SK-N-SH (cell line): ENCODE measurements around the gene ADGRB2. TPM values are rescaled to one million over a fixed set of nuclear protein-coding genes. Genes with fewer than 3 reads are reported as not detected.

ENCODE experiments used
- CTCF ChIA-PET: fragments of 300-600, 350-600 bp; formaldehyde crosslinking; extraction: SDS; loops from one replicate; lab custom pipeline; 2021; lab: Yijun Ruan, JAX
- POLR2A ChIA-PET: fragments of 350-600 bp; sonication (Branson Sonifier 250); formaldehyde crosslinking; extraction: SDS; loops from one replicate; lab custom pipeline; 2020; ENCODE audit warnings: antibody characterized with exemption, inconsistent platforms; lab: Yijun Ruan, JAX
- DNase-seq: peaks from one replicate; pipeline ENCODE4 v3.0.0; 2012
- H2AFZ ChIP-seq: fragments of 200-600 bp; sonication (generic); 2 replicates; pipeline ENCODE4 v1.8.1; 2016; ENCODE audit warnings: antibody characterized with exemption, mild to moderate bottlenecking, low read depth
- H3F3A ChIP-seq: fragments of 200-600 bp; sonication (generic); replicated peaks from 2 replicates; pipeline ENCODE3; 2016; ENCODE audit warnings: antibody characterized with exemption, mild to moderate bottlenecking; ENCODE audit not compliant: insufficient read depth
- H3K27ac ChIP-seq, 2 experiments: fragments of 200-500 bp in 1 of 2; fragments of 200-600 bp in 1 of 2; sonication (Bioruptor generic) in 1 of 2; sonication (generic), shearing (Covaris generic) in 1 of 2; 2 replicates each; pipeline versions ENCODE4 v1.5.1 to v1.6.1; 2014 to 2016; ENCODE audit warnings: low read depth in 2 of 2, inconsistent platforms in 1 of 2, low read length in 1 of 2, mild to moderate bottlenecking in 1 of 2, mixed read lengths in 1 of 2
- H3K27me3 ChIP-seq: fragments of 200-600 bp; sonication (generic), shearing (Covaris generic); 2 replicates; pipeline ENCODE4 v1.6.1; 2016; ENCODE audit warnings: mixed run types; ENCODE audit not compliant: insufficient read depth
- H3K36me3 ChIP-seq, 2 experiments: fragments of 200-500 bp in 1 of 2; fragments of 200-600 bp in 1 of 2; sonication (Bioruptor generic) in 1 of 2; sonication (generic) in 1 of 2; replicated peaks in 1 of 2; 2 replicates each; pipeline versions ENCODE3 to v1.5.1; 2014 to 2016; ENCODE audit warnings: low read length in 1 of 2, mild to moderate bottlenecking in 1 of 2; ENCODE audit not compliant: insufficient read depth in 2 of 2, control insufficient read depth in 1 of 2
- H3K4me1 ChIP-seq, 2 experiments: fragments of 200-500 bp in 1 of 2; fragments of 200-600 bp in 1 of 2; sonication (Bioruptor generic) in 1 of 2; sonication (generic), shearing (Covaris generic) in 1 of 2; 2 replicates each; pipeline versions ENCODE4 v1.5.1 to v1.6.1; 2014 to 2016; ENCODE audit warnings: low read depth in 1 of 2, low read length in 1 of 2, mixed run types in 1 of 2; ENCODE audit not compliant: insufficient read depth in 2 of 2, control insufficient read depth in 1 of 2
- H3K4me2 ChIP-seq: fragments of 200-600 bp; sonication (generic), shearing (Covaris generic); 2 replicates; pipeline ENCODE4 v1.6.1; 2017; ENCODE audit warnings: mixed run types
- H3K4me3 ChIP-seq, 2 experiments: fragments of 200-500 bp in 1 of 2; fragments of 200-600 bp in 1 of 2; sonication (Bioruptor generic) in 1 of 2; sonication (generic), shearing (Covaris generic) in 1 of 2; 2 replicates each; pipeline versions ENCODE4 v1.5.1 to v1.8.1; 2014 to 2016; ENCODE audit warnings: low read depth in 2 of 2, inconsistent platforms in 1 of 2, low read length in 1 of 2, mild to moderate bottlenecking in 1 of 2, mixed read lengths in 1 of 2, moderate library complexity in 1 of 2
- H3K79me2 ChIP-seq: fragments of 200-600 bp; sonication (generic); 2 replicates; pipeline ENCODE4 v1.8.1; 2017; ENCODE audit warnings: mild to moderate bottlenecking; ENCODE audit not compliant: insufficient read depth
- H3K9ac ChIP-seq: fragments of 200-600 bp; sonication (generic); 2 replicates; pipeline ENCODE4 v1.6.1; 2017; ENCODE audit warnings: mixed run types
- H3K9me2 ChIP-seq: fragments of 200-600 bp; sonication (generic); 2 replicates; pipeline ENCODE4 v1.6.1; 2017; ENCODE audit warnings: mixed run types
- H3K9me3 ChIP-seq: fragments of 200-600 bp; sonication (generic); 2 replicates; pipeline ENCODE4 v1.6.1; 2017; ENCODE audit warnings: mixed run types, mild to moderate bottlenecking, moderate library complexity
- H4K20me1 ChIP-seq: fragments of 200-600 bp; sonication (generic); 2 replicates; pipeline ENCODE4 v1.6.1; 2017; ENCODE audit warnings: mild to moderate bottlenecking, mixed run types; ENCODE audit not compliant: insufficient read depth
- CHD2 ChIP-seq: fragments of 150-350 bp; IDR thresholded peaks from 2 replicates; pipeline ENCODE4 v1.6.1; 2018; ENCODE audit warnings: low read length; ENCODE audit not compliant: partially characterized antibody
- CTCF ChIP-seq: fragments of 200-600 bp; sonication (generic); IDR thresholded peaks from 2 replicates; pipeline ENCODE4 v1.6.1; 2017; ENCODE audit warnings: antibody characterized with exemption, mild to moderate bottlenecking, moderate library complexity
- ELF1 ChIP-seq: IDR thresholded peaks from 2 replicates; pipeline ENCODE4 v1.4.0; 2012
- EP300 ChIP-seq, 2 experiments: IDR thresholded peaks; 2 replicates each; pipeline versions ENCODE4 v1.4.0 to v1.6.1; 2012; ENCODE audit warnings: borderline replicate concordance in 1 of 2, low read depth in 1 of 2, low read length in 1 of 2
- FOSL2 ChIP-seq: IDR thresholded peaks from 2 replicates; pipeline ENCODE4 v1.4.0; 2012; ENCODE audit warnings: low read depth, mild to moderate bottlenecking, moderate library complexity, borderline replicate concordance
- FOXM1 ChIP-seq: IDR thresholded peaks from 2 replicates; pipeline ENCODE4 v1.4.0; 2012; ENCODE audit warnings: low read depth, mild to moderate bottlenecking
- MAX ChIP-seq: IDR thresholded peaks from 2 replicates; pipeline ENCODE4 v1.4.0; 2012; ENCODE audit warnings: low read depth
- MXI1 ChIP-seq: IDR thresholded peaks from 2 replicates; pipeline ENCODE4 v1.6.1; 2012; ENCODE audit warnings: mild to moderate bottlenecking, low read depth, low read length, improper control_type of control experiment
- NRF1 ChIP-seq: IDR thresholded peaks from 2 replicates; pipeline ENCODE4 v1.6.1; 2012; ENCODE audit warnings: low read depth, mild to moderate bottlenecking, low read length
- PBX3 ChIP-seq: IDR thresholded peaks from 2 replicates; pipeline ENCODE4; 2012
- POLR2AphosphoS5 ChIP-seq: IDR thresholded peaks from 2 replicates; pipeline ENCODE4 v1.6.1; 2012; ENCODE audit warnings: low read depth, low read length
- RAD21 ChIP-seq: IDR thresholded peaks from 2 replicates; pipeline ENCODE4 v1.6.1; 2012; ENCODE audit warnings: mild to moderate bottlenecking, low read length
- RFX5 ChIP-seq: IDR thresholded peaks from 2 replicates; pipeline ENCODE4 v1.6.1; 2012; ENCODE audit warnings: mild to moderate bottlenecking, improper control_type of control experiment, low read length
- RXRA ChIP-seq: IDR thresholded peaks from 2 replicates; pipeline ENCODE4 v1.4.0; 2012; ENCODE audit warnings: low read depth, mild to moderate bottlenecking, borderline replicate concordance
- SIN3A ChIP-seq: IDR thresholded peaks from 2 replicates; pipeline ENCODE4 v1.6.1; 2012; ENCODE audit warnings: low read depth, mild to moderate bottlenecking, low read length, moderate library complexity, borderline replicate concordance
- SMC3 ChIP-seq: IDR thresholded peaks from 2 replicates; pipeline ENCODE4 v1.6.1; 2012; ENCODE audit warnings: low read depth, low read length, improper control_type of control experiment
- TCF12 ChIP-seq: IDR thresholded peaks from 2 replicates; pipeline ENCODE4 v1.4.0; 2012
- USF1 ChIP-seq: IDR thresholded peaks from 2 replicates; pipeline ENCODE4 v1.4.0; 2012; ENCODE audit warnings: low read depth, borderline replicate concordance
- USF2 ChIP-seq: fragments of 150-350 bp; IDR thresholded peaks from 2 replicates; pipeline ENCODE4 v1.6.1; 2017; ENCODE audit warnings: antibody characterized with exemption, low read length, low read depth, borderline replicate concordance
- WGBS: methylation state at CpG from one replicate; pipeline ENCODE4 v1.1.6; 2017; ENCODE audit warnings: low lambda C conversion rate; 5-methylcytosine and 5-hydroxymethylcytosine counted together
- polyA plus RNA-seq, 3 experiments: library from polyadenylated mRNA; depleted of rRNA; stranded (reverse); fragments of >200 nt; gene quantifications; 2 replicates each; pipeline ENCODE4 v1.2.3, GENCODE V29; 2012
- TF ChIP-seq, protein P1 (sequence below): IDR thresholded peaks from 2 replicates; pipeline ENCODE4 v1.4.0; 2012; ENCODE audit warnings: low read depth, borderline replicate concordance

The ADGRB2 gene
- polyA plus RNA-seq, 1 of the 3 experiments (the other 2 are of a cell fraction): 13.0 TPM

DNA sequence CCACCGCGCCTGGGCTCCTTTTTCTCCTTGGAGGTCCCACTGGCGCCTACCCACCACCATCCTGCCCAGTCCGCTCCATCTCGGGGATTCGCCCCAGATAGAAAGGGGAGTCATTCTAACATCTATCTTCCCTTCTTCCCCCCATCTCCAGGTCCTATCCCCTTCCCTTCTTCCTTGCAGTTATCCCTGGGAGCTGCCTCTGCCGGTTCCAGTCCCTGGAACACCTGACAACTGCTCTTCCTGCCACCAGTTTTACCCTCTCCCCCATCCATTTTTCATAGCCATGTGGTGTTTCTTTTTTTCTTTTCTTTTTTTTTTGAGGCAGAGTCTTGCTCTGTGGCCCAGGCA, 48.3 kb downstream of the ADGRB2 start (continued):
- TF ChIP-seq, protein P1, sequence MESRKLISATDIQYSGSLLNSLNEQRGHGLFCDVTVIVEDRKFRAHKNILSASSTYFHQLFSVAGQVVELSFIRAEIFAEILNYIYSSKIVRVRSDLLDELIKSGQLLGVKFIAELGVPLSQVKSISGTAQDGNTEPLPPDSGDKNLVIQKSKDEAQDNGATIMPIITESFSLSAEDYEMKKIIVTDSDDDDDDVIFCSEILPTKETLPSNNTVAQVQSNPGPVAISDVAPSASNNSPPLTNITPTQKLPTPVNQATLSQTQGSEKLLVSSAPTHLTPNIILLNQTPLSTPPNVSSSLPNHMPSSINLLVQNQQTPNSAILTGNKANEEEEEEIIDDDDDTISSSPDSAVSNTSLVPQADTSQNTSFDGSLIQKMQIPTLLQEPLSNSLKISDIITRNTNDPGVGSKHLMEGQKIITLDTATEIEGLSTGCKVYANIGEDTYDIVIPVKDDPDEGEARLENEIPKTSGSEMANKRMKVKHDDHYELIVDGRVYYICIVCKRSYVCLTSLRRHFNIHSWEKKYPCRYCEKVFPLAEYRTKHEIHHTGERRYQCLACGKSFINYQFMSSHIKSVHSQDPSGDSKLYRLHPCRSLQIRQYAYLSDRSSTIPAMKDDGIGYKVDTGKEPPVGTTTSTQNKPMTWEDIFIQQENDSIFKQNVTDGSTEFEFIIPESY: no peak
- TF ChIP-seq USF2 (no peak), EP300 (IDR thresholded peaks at IDR 0.05; ENCODE audit: borderline replicate concordance in 1 of 2, low read depth in 1 of 2, low read length in 1 of 2) (no peak), CHD2 (no peak)
- TF ChIP-seq, all 33 proteins: peak for 0

- Histone ChIP-seq H3K9ac (peak overlapping the region; percentile 67), H3F3A (peaks cover 32% of the 10 kb centered on the region), H3K36me3 (no peaks in the 10 kb centered on the region), H3K4me1 (peaks cover 41 to 54% of the 10 kb centered on the region in 2 experiments; a peak in 3 of 4 replicates), H2AFZ (peak overlapping the region; percentile 67; the same call in 1 of the 2 replicates), H3K27ac (peak overlapping the region; percentile 94 to 95), H3K9me3 (no peaks in the 10 kb centered on the region), H3K79me2 (no peaks in the 10 kb centered on the region), H3K4me3 (peak overlapping the region; percentile 44 to 50), H4K20me1 (no peaks in the 10 kb centered on the region), H3K4me2 (peak overlapping the region; percentile 74), H3K27me3 (no peaks in the 10 kb centered on the region), H3K9me2 (no peaks in the 10 kb centered on the region)
- 1% methylated on average over 21 of the region's 44 CpGs for WGBS
- POLR2A ChIA-PET: interaction anchor here (0.7 to 2.2 kb wide), 9 partner anchors 11 to 73 kb away, joined by 3 to 7 read pairs (median 4); partner anchors contain the start of gene PEF1
- CTCF ChIA-PET: interaction anchor here (0.6 to 10.3 kb wide), 42 partner anchors 8 to 250 kb away, joined by 3 to 156 read pairs (median 4); partner anchors contain the start of genes ADGRB2, COL16A1, PEF1 and PTP4A2
- peak; percentile 95 for DNase-seq
- TF ChIP-seq USF1 (no peak), ELF1 (no peak), PBX3 (no peak), TCF12 (peak; percentile 17; the same call in 1 of the 2 replicates), RXRA (no peak), FOXM1 (no peak), RFX5 (no peak; the same call in 1 of the 2 replicates), RAD21 (peak; percentile 66), SIN3A (0 out of 2 replicates have a peak, but pooled peaks have one; percentile 28), FOSL2 (no peak), CTCF (peak; percentile 79), EP300 (IDR thresholded peaks at IDR 0.05; ENCODE audit: borderline replicate concordance in 1 of 2, low read depth in 1 of 2, low read length in 1 of 2) (no peak), NRF1 (no peak), POLR2AphosphoS5 (peak; percentile 74), SMC3 (peak; percentile 81), MAX (peak; percentile 37; the same call in 1 of the 2 replicates), CHD2 (peak; percentile 3), MXI1 (peak; percentile 38; the same call in 1 of the 2 replicates)
- TF ChIP-seq, protein P1: no peak
These were observed 48.9 kb downstream of the ADGRB2 start for GRCh38 chr1:31715087-31715872.
